ENCODE data around the gene DOCK4.

GRCh38 chr7:111821046-111821445, 385.2 kb downstream of the DOCK4 start:
- TF ChIP-seq POLR2AphosphoS5 (IDR thresholded peaks at IDR 0.05) (no peak), POLR2A (IDR thresholded peaks at IDR 0.05) (no peak), CTCF (IDR thresholded peaks at IDR 0.05) (no peak)
